LHCN-M2 (cell line): ENCODE results near the gene ZSWIM3. TPM values are rescaled to one million over a fixed set of nuclear protein-coding genes. Genes with fewer than 3 reads are reported as not detected.

Experiments used
- DNase-seq: peaks from one replicate; pipeline ENCODE4 v3.0.0-alpha.2; 2012; ENCODE audit warnings: low read depth
- total RNA-seq: library from RNA; depleted of rRNA; stranded (reverse); fragments of >200 nt; gene quantifications from 2 replicates; pipeline ENCODE4 v1.2.3, GENCODE V29; 2014

Gene ZSWIM3
- total RNA-seq, 1 experiment from 2014 or later, result 4.6 TPM

- DNase-seq, result peak; percentile 93
Observed at GRCh38 chr20:45833030-45833882, 24.2 kb upstream of the ZSWIM3 start, which contains the start of gene SNX21. SNX21 (plus strand) TSS chr20:45833799; CDS start chr20:45833920, 121 bp downstream.

- peak; percentile 64 for DNase-seq
Observed at GRCh38 chr20:45833883-45834796, 23.3 kb upstream of the ZSWIM3 start.

GRCh38 chr20:45834797-45835161, 22.6 kb upstream of the ZSWIM3 start:
- no peak for DNase-seq

GRCh38 chr20:45835329-45835765, 22.1 kb upstream of the ZSWIM3 start:
- DNase-seq, result peak; percentile 27

GRCh38 chr20:45835825-45836224, 21.6 kb upstream of the ZSWIM3 start:
- peak; percentile 81 for DNase-seq

GRCh38 chr20:45836841-45837240, 20.6 kb upstream of the ZSWIM3 start:
- no peak for DNase-seq

- no peak for DNase-seq
Observed at GRCh38 chr20:45840700-45841198, 16.7 kb upstream of the ZSWIM3 start.

- no peak for DNase-seq
Observed at GRCh38 chr20:45841407-45842129, 15.8 kb upstream of the ZSWIM3 start.

GRCh38 chr20:45842169-45842812, 15.1 kb upstream of the ZSWIM3 start:
- no peak for DNase-seq

- DNase-seq, result no peak
Observed at GRCh38 chr20:45843506-45843905, 13.9 kb upstream of the ZSWIM3 start.

GRCh38 chr20:45845452-45845851, 12.0 kb upstream of the ZSWIM3 start:
- no peak for DNase-seq

- DNase-seq, result no peak
Observed at GRCh38 chr20:45848421-45848820, 9.0 kb upstream of the ZSWIM3 start.

GRCh38 chr20:45848969-45849582, 8.3 kb upstream of the ZSWIM3 start:
- DNase-seq, result no peak

GRCh38 chr20:45850238-45850637, 7.2 kb upstream of the ZSWIM3 start:
- DNase-seq, result no peak

- no peak for DNase-seq
Observed at GRCh38 chr20:45850926-45851325, 6.5 kb upstream of the ZSWIM3 start.

- DNase-seq, result no peak
Observed at GRCh38 chr20:45851501-45851900, 5.9 kb upstream of the ZSWIM3 start.

GRCh38 chr20:45852326-45852725, 5.1 kb upstream of the ZSWIM3 start:
- DNase-seq, result no peak

- no peak for DNase-seq
Observed at GRCh38 chr20:45853484-45853883, 3.9 kb upstream of the ZSWIM3 start.

GRCh38 chr20:45857882-45858216, 435 bp downstream of the ZSWIM3 start:
- DNase-seq, result no peak

- no peak for DNase-seq
Observed at GRCh38 chr20:45859916-45860315, 2.5 kb downstream of the ZSWIM3 start.
